Left ventricle myocardium inferior (tissue), 1 donor: ENCODE measurements around the gene ABCA8. TPM values are rescaled to one million over a fixed set of nuclear protein-coding genes. Genes with fewer than 3 reads are reported as not detected.
A peak's percentile ranks its signal among the peaks of the same experiment; 100 is the strongest.

Experiments used
- DNase-seq: peaks from one replicate; pipeline ENCODE4 v3.0.0-alpha.2; 2020
- H3K27ac ChIP-seq: fragments of 200-600 bp; replicated peaks from 2 replicates; pipeline ENCODE4 v1.8.0; 2021
- H3K27me3 ChIP-seq: fragments of 200-600 bp; 2 replicates; pipeline ENCODE4 v1.8.0; 2021; ENCODE audit warnings: low read depth
- H3K36me3 ChIP-seq: fragments of 200-600 bp; 2 replicates; pipeline ENCODE4 v1.8.0; 2021
- H3K4me1 ChIP-seq: fragments of 200-600 bp; 2 replicates; pipeline ENCODE4 v1.8.0; 2021
- H3K4me3 ChIP-seq: fragments of 200-600 bp; 2 replicates; pipeline ENCODE4 v1.8.0; 2021; ENCODE audit warnings: mild to moderate bottlenecking, moderate library complexity
- H3K9me3 ChIP-seq: fragments of 200-600 bp; replicated peaks from 2 replicates; pipeline ENCODE4 v1.8.0; 2021
- intact Hi-C: fragments of 100-400 bp; cut with micrococcal nuclease; formaldehyde crosslinking; loops from one replicate; pipeline ENCODE4 v1.11.0; 2022
- total RNA-seq: library from RNA; stranded (reverse); fragmentation: NEBNext Ultra II Directional; extraction: Animal tissue kit (Norgen Biotek cat#: 25700); gene quantifications from one replicate; pipeline ENCODE4 v1.2.1, GENCODE V29; 2021
- TF ChIP-seq, protein P1 (sequence below): fragments of 200-600 bp; IDR thresholded peaks from 2 replicates; pipeline ENCODE4 v1.8.0; 2021; ENCODE audit warnings: antibody characterized with exemption, mild to moderate bottlenecking, borderline replicate concordance
- donor health status: DM: no; HTN: yes; CAD: no; lungs with severe emphysema.

ABCA8 gene
- total RNA-seq, 1 donor from 2014 or later: 35.5 TPM

DNA sequence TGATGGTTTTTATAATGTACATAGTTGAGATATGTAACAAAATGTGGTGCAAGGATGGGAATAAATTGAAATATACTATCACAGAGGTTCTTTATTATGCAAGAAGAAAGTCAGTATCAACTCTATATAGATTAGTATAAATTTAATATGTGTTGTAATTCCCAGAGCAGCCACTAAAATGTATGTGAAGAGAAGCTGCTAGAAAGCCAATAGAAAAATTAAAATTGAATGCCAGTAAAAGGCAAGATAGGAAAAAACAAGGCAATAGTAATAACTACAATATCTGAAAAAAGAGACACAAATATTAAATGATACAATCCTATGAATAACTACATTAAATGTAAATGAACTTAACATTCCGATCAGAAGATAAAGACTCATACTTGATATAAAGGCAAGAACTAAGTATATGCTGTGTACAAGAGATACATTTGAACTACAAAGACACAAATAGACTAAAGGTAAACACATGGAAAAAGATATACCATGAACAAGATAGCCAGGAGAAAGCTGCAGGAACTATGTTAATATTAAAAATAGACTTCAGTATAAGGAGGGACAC lies 92.0 kb downstream of the ABCA8 start:
- H3K27me3 ChIP-seq: no peaks in the 10 kb centered on the region
- H3K9me3 ChIP-seq: peaks cover 23% of the 10 kb centered on the region
- peaks cover 7% of the 10 kb centered on the region for H3K36me3 ChIP-seq
- H3K4me1 ChIP-seq: peaks cover 5% of the 10 kb centered on the region
- H3K27ac ChIP-seq: no peak overlapping the region
- DNase-seq: no peak
- no peak overlapping the region for H3K4me3 ChIP-seq
- TF ChIP-seq, protein P1, sequence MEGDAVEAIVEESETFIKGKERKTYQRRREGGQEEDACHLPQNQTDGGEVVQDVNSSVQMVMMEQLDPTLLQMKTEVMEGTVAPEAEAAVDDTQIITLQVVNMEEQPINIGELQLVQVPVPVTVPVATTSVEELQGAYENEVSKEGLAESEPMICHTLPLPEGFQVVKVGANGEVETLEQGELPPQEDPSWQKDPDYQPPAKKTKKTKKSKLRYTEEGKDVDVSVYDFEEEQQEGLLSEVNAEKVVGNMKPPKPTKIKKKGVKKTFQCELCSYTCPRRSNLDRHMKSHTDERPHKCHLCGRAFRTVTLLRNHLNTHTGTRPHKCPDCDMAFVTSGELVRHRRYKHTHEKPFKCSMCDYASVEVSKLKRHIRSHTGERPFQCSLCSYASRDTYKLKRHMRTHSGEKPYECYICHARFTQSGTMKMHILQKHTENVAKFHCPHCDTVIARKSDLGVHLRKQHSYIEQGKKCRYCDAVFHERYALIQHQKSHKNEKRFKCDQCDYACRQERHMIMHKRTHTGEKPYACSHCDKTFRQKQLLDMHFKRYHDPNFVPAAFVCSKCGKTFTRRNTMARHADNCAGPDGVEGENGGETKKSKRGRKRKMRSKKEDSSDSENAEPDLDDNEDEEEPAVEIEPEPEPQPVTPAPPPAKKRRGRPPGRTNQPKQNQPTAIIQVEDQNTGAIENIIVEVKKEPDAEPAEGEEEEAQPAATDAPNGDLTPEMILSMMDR: no peak
- intact Hi-C loops: no loop called here

DNA sequence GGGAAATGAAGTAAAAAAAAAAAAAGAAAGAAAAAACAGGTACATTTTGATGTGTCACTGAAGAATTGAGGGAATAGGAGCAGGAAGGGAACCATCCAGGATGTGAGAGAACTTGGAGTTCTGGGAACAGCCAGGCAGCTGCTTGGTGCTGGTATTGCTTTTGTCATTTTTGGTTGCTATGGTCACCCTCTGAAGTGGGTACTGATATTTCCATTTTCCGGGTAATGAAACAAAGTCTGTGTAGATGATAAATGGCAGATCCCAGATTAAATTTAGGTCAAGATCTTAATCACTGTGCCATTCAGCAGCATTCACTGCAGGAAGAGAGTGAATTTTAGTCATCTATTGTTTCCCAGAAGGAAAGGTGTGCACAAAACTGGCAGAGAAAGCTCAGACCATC lies 93.6 kb downstream of the ABCA8 start:
- no peaks in the 10 kb centered on the region for H3K27me3 ChIP-seq
- TF ChIP-seq, protein P1: no peak
- no peak for DNase-seq
- H3K4me3 ChIP-seq: no peak overlapping the region
- H3K4me1 ChIP-seq: no peaks in the 10 kb centered on the region
- H3K27ac ChIP-seq: no peak overlapping the region
- intact Hi-C loops: no loop called here
- H3K36me3 ChIP-seq: peaks cover under 1% of the 10 kb centered on the region
- H3K9me3 ChIP-seq: peaks cover 25% of the 10 kb centered on the region

DNA sequence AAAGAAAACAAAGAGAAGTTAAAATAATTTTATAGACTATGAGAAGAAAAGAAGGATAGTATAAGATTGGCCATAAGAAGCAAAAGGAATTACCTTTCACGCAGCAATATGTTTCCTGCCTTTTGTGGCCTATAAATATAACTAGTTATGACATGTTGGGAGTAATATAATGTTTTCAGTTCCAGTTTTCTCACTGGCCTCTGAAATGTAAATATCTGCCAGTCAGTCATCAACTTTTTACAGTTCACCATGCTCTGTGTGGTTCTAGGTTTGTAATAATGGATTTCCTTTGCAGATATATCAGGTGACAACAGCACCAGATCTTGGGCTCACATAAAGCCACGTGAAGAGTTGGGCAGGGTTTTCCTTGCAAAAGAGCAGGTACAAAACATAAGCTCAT lies 94.3 kb downstream of the ABCA8 start:
- DNase-seq: no peak
- Histone ChIP-seq H3K36me3 (no peaks in the 10 kb centered on the region), H3K9me3 (peaks cover 25% of the 10 kb centered on the region), H3K4me3 (no peak overlapping the region), H3K27me3 (no peaks in the 10 kb centered on the region), H3K27ac (peak overlapping the region; percentile 15), H3K4me1 (no peaks in the 10 kb centered on the region)
- TF ChIP-seq, protein P1: no peak
- intact Hi-C loops: no loop called here

DNA sequence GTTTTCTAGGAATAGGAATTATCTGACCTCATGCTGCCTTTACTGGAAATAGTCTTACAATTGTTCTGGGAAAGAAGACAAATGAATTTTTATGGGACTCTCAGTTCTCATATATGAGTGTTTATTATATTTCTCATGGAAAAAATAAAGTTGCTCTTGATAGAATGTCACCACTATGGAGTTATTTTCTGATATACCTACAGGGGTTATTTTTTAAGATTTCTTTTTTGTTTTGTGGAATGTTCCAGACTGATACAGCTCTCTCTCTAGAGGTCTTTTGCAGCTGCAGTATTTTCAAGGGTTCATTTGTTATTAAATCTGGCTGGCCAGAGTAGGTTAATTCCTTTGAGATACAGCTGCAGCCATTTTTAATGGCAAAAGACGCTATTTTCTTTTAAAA lies 100.7 kb downstream of the ABCA8 start:
- H3K36me3 ChIP-seq: no peaks in the 10 kb centered on the region
- peaks cover 19% of the 10 kb centered on the region for H3K4me1 ChIP-seq
- peak overlapping the region; percentile 53 for H3K27ac ChIP-seq
- intact Hi-C loops: no loop called here
- no peak for DNase-seq
- no peak overlapping the region for H3K4me3 ChIP-seq
- TF ChIP-seq, protein P1: no peak
- H3K9me3 ChIP-seq: peaks cover 14% of the 10 kb centered on the region
- H3K27me3 ChIP-seq: no peaks in the 10 kb centered on the region

DNA sequence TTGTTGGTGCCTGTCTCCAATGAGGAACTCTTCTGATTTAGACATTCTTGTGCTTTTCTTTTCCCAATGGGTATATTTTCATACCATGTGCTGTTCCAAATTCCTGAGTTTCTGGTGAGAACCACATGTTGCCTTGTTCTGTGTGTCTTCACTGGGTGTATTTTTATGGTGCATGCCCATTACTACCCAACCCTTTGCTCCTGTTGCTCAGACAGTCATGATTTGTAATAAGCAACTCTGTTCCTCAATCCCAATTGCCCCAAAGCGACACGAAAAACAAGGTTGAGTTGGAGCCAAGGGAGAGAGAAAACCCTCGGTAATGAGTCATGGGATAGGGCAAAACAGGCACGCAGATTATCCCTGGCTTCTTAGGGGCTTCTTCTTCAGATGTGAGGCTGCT lies 101.8 kb downstream of the ABCA8 start:
- TF ChIP-seq, protein P1: no peak
- H3K4me3 ChIP-seq: no peak overlapping the region
- peak overlapping the region; percentile 53 for H3K27ac ChIP-seq
- peaks cover 5% of the 10 kb centered on the region for H3K9me3 ChIP-seq
- no peaks in the 10 kb centered on the region for H3K27me3 ChIP-seq
- intact Hi-C loops: no loop called here
- no peaks in the 10 kb centered on the region for H3K36me3 ChIP-seq
- DNase-seq: no peak
- H3K4me1 ChIP-seq: peaks cover 19% of the 10 kb centered on the region
